ENCODE data around the gene C14orf132.
"Not testable (repeated sequence)": the region's sequence is repeated elsewhere in the genome, so short reads cannot be mapped to it uniquely, and the experiment has no call there.

The C14orf132 gene

DNA sequence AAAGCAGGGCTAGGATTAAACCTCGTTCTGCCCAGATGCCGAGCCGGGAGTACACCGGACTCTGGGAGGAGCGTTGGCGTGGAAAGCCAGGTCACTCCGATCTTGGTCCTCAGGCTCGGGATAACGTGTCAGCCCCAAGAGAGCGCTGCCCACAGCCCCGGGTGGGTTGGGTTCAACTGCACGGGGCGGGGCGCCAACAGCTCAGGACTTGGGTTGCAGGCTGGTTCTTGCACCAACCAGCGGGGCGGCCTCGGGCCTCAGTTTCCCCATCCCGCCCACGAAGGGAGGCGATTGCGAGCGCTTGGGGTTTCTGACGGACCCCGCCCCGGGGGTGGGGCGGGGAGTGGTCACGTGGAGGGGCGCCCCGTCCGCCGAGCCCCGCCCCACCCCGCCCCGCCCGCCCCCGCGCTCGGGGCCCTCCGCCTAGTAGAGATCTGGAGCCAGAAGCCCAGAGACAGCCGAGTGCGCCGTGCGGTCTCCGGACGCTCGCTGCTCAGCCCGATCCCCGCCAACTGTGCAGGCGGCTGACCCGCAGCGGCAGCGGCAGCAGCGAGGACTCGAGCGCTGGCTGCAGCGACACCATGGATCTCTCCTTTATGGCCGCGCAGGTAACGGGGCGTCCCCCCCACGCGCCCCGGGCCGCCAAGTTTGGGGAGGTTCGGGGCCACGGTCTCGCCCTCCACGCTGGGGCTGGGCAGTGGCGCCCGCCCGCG lies at the start of gene C14orf132:
Gene C14orf132, plus strand, starts transcription at position 443 of the 713 bp plus-strand sequence. Its CDS starts 139 bp downstream, at position 582.
- peak in 1 of 2 experiments; percentile 72 for DNase-seq

DNA sequence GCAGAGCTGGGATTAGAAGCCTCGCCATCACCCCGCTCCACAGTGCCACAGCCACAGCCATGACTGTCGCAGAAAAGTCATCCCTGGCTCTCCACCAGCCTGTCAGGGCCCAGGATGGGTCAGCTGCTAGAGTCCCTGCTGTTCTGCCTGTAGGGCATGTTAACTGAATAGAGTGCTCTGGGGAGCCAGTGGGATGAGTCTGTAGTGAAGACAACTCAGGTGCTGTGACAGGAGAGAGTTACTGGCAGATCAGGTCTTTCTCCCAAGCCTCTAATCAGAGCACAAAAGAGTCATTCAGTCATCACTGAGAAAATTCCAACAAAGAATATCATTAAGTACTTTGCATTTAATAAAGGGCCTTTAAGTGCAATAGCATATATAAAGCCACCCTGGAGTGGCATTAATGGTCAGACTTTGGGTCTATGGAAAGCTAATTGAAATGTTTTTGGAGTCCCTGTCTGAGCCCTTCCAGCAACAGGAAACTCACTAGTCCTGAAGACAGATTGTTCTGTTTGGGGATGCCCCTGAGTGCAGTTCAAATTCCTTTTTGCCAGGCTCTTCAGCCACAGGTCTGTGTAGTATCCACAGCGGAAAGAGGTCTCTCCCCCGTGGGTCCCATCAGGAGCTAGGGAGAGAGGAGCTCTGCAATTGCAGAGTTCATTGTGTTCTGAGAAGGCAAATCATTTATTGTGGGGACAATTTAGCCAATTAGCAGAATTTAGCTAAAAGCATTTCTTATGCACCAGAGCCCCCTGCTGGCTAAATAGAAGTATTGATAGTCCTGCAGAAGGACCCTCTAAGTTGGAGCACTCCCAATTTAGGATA lies 45.2 kb upstream of the C14orf132 start:
- DNase-seq = peak; percentile 40 to 79

DNA sequence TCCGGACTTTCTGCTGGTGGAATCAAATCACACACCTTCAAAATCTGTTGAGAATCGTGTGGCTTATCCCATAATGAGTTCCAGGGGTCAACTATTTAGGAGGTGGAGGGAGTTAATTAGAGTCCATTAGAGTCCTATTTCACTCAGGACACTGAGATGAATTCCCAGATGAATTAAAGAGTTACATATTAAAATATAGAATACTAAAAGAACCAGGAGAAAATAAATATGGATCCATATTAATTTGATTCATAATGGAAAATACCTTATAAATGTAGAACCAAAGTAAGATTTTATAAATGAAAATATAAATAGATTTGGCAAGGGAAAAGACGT lies 44.6 kb upstream of the C14orf132 start:
- no peak for DNase-seq

DNA sequence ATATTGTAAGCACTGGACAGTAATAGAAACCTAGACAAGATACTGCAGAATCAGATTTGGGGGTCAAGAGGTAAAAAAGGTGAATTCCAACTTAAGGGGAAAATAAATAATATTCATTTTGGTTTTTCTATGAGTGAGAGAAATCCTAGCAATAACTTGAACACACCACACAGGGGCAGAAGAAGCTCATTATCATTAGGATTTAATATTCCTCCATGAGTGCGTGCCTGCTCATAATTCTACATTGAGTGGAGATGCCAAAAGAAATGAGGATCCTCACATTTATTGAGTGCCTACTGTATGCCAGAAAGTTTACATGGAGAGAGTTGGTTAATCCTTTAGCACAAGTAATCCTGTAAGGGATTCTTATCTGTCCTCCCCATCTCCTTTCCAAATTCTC lies 40.5 kb upstream of the C14orf132 start:
- DNase-seq = peak in 1 of 2 experiments; percentile 52

DNA sequence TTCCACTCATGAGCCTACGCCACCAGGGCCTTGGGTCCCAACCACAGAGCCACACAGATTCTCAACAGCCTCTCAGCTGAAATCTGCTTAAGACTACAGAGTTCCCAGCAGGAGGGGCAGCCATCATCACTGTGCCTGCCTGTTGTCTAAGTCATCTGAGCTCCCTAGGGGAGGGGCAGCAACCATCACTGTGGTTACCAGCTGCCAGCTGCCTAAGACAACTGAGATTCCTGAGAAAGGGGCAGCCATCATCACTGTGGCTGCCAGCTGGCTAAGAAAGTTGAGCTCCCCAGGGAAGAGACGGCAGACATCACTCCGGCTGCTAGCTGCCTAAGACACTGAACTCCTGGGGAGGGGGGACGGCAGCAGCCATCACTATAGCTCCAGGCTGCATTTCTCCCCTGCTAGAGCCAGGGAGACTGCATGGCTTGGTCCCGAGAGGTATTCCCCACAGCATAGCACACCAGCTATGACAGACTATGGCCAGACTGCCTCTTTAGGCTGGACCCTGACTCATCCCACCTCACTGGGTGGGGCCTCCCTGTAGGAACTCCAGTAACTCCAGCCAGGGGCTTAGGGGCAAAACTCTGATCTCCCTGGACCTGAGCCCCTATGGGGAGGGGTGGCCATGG lies 37.2 kb upstream of the C14orf132 start:
- DNase-seq = peak in 1 of 2 experiments; percentile 42

DNA sequence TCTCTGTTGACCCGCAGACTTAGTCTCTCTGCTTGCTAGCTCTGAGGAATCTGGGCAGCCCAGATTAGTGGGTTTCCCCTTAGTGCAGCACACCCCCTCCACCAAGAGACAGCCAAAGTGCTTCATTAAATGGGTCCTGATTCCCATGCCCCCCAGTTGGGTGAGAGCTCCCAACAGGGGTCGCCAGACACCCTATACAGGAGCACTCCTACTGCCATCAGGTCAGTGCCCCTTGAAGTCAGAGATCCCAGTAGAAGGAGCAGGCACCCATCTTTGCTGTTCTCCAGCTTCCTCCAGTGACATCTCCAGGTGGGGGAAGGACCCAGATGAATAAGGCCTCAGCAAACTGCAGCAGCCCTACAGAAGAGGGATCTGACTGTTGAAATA lies 36.7 kb upstream of the C14orf132 start:
- DNase-seq = no peak

DNA sequence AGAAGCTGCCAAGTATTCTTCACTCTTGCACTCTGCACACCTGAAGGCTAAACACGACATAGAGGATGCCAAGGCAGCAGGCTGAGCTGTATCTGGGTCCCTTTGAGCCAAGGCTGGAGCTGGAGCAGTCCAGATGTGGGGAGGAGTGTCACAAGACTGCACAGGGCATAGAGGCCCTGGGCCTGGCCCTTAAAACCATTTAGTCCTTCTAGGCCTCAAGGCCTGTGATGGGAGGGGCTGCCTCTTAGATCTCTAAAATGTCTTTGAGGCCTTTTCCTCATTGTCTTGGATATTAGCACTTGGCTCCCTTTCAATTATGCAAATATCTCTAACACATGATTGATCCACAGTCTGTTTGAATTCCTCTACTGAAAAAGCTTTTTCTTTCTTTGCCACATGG lies 28.0 kb upstream of the C14orf132 start:
- DNase-seq = no peak

DNA sequence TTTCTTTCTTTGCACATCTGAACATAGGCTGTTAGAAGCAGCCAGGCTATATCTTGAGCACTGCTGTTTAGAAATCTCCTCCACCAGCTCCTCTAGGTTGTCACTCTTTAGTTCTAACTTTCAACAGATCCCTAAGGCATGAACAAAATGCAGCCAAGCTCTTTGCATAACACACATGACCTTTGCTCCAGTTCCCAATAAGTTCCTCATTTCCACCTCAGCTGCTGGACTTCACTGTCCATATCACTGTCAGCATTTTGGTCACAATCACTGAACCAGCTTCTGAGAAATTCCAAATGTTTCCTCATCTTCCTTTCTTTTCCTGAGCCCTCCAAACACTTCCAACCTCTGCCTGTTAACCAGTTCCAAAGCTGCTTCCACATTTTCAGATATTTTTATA lies 27.6 kb upstream of the C14orf132 start:
- no peak for DNase-seq

DNA sequence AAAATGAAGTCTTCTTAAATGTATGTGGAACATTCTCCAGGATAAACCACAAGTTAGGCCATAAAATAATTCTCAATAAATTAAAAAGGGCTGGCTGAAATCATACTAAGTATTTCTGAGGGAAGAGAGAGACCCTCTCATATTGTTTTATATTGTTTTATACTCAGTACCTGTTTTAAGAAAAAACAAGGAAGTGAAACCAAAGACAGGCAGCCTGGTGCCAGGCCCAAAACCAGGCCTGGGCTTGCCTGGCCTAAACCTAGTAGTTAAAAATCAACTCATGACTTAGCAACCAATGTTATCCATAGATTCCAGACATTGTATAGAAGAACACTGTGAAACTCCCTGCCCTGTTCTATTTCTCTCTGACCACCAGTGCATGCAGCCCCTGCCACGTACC lies 26.4 kb upstream of the C14orf132 start:
- DNase-seq = not testable (repeated sequence)

DNA sequence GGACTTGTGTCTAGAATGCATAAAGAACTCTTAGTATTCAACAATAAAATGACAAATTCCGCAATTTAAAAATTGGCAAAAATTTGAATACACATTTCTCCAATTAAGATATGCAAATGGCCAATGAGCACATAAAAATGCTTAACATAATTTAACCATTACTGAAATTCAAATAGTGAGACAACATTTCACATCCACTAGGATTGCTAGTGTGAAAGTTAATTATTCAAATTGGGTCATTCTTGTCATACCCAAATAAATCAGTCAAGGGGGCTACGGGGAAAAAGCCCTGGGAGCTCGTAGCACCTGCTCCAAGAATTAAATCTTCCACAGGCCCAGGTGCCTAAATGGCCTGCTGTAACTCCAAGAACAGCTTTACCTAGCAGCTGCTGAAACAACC lies 25.0 kb upstream of the C14orf132 start:
- DNase-seq = peak in 1 of 2 experiments; percentile 29

DNA sequence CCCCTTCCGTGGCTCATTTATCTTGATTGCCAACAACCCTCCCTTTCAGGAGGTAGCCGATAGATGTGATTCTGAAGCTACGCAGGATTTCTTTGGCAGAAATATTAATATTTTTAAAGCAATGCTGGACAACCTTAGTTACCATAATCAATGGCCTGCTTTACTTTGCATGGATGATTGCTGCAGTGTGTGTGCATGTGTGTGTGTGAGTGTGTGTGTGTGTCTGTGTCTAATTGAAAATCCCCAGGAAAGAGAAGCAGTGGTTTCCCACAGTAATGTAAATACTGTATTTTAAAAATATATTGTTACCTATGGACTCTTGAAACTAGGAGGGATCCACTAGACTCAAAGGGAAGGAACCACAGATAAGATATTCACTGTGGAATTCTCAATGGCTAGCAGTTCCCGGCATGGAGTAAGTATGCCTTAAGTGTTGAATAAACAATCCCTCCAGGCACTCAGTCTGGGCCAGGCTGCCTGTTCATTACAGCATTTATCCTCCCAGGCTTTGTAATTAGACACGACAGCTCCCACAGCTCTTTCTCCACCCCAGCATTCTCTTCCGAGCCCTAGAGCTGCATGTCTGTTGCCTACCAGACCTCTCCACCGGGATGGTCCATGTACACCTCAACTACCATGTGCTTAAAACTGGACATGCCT lies 22.5 kb upstream of the C14orf132 start:
- DNase-seq = no peak

DNA sequence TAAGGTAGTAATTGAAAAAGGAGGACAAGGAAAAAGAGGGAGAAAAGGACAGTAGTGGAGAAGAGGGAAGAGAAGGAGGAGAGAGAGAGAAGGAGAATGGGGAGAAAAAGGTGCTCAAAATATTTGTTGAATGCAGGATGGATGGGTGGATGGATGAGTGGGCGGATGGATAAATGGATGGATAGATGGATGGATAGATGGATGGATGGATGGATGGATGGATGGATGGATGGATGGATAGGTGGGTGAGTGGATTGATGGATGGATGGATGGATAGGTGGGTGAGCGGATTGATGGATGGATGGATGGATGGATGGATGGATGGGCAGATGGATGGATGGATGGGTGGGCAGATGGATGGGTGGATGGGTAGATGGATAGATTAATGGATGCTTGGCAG lies 21.3 kb upstream of the C14orf132 start:
- no peak for DNase-seq

DNA sequence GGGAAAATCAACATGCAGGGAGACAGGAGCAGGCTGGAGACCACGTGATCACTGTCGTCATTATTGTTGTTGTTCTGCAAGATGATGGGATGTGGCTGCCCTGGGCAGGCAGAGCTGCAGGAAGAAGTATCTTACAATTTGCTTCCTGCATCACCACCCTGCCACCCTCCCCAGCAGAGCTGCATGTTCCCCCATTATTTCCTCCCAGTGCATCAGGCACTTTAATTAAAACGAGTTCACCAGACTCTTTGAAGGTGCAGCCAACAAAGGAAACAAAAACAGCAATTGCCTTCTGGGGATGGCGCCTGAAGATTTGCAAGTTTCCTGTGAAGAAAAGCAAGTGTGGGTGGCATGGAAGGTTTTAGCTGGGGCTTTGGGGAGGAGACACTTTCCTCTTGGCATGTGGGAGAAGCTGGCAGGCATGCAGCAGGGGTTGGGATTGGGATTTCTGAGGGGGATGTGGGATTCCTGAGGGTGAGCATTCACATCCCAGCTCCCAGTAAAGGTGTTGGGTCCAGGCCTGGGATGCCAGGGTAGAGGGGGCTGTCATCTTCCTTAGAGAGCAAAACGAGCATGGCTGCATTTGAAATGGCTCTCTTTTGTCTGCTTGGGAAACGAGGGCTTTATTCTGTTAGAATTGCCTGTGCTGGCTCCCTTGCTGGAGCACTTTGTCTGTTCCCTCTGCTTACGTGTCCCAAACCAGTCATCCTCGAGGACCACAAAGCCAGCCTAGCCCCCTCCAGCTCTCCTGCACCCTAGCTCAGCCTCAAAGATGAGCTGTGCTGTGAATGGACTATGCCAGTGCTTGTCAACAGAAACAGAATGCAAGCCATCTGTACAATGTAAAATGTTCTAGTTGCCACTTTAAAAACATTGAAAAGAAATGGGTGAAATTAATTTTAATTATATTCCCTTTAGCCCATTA lies 11.5 kb upstream of the C14orf132 start:
- no peak for DNase-seq

DNA sequence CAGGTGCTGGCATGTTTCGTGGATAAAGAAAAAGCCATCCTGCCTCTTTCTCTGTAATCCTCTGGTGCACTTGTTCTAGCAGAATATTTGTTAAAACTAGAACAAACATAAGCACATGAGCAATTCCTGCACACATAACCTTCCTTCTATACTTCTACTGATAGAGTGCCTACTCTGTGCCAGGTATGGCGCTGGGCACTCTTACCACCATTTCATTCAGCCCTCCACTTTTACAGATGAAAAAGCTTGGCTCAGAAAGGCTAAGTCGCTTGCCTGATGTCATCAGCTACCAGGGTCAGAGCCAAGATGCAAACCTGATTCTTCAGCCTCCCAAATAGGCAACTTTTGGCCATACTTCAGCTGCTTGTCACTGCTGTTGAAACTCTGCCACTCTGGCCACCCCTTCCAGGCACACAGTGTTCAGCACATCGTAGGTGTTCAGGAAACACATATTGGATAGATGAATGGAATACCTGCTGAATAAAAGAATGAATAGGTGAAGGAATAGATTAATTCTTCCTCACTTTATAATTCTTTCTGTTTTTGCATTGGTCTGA lies 10.0 kb upstream of the C14orf132 start:
- DNase-seq = no peak

DNA sequence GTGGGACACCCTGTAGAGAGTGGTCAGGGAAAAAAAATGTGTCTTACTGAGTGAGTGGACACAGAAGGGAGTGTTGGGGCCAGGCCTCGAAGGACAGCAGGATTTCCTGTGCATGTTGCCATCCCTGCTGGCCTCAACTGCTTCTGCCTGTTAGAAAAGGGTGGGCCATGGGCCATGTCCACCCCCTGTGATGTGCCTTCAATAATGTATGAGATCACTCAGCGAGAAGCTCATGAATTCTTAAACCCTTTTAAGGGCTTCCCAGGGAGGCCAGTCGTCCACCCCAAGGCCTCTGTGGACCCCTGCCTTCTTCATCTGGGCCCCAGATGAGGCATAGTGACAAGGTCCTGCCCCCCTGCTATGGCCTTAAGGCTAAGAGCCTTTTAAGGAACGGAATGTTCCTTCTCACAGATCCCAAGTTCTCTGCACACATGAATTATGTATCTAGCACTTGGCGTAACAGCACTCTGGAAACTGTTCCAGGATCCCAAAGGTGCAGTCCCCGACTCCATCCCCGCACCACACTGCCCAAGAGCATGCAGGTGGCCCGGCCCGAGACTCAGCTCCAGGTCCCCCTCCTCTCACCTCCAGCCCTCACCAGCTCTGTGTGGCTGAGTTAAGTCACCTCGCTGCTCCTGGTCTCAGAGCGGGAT lies 8.9 kb upstream of the C14orf132 start:
- no peak for DNase-seq

DNA sequence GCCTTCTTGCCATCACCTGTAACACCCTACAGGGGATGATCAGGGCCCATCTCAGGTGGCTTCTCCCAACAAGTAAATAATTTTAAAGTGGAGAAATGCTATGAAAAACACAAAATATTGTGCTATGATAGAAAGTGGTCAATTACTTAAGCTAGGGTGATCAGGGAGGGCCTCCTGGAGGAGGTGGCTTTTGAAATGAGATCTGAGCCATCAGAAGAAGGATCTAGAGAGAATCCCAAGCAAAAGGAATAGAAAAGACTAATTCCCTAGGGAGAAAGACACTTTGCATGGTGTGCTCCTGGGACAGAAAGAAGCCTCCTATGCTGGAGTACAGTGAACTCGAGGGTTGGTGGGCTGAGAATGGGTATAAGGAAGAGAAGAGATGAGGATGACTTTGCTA lies 7.5 kb upstream of the C14orf132 start:
- no peak for DNase-seq

DNA sequence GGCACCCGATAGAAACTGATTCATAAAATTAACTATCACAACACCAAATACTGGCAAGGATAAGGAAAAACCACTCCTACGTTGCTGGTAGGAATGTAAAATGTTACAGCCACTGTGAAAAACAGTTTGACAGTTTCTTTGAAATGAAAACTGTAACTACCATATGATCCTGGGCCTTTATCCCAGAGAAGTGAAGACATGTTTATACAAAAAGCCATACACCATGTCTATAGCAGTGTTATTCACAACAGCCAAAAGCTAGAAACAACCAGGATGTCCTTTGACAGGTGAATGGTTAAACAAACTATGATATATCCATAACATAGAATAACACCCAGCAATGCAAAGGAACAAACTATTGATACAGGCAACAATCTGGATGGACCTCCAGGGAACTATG lies 3.7 kb upstream of the C14orf132 start:
- DNase-seq = no peak

DNA sequence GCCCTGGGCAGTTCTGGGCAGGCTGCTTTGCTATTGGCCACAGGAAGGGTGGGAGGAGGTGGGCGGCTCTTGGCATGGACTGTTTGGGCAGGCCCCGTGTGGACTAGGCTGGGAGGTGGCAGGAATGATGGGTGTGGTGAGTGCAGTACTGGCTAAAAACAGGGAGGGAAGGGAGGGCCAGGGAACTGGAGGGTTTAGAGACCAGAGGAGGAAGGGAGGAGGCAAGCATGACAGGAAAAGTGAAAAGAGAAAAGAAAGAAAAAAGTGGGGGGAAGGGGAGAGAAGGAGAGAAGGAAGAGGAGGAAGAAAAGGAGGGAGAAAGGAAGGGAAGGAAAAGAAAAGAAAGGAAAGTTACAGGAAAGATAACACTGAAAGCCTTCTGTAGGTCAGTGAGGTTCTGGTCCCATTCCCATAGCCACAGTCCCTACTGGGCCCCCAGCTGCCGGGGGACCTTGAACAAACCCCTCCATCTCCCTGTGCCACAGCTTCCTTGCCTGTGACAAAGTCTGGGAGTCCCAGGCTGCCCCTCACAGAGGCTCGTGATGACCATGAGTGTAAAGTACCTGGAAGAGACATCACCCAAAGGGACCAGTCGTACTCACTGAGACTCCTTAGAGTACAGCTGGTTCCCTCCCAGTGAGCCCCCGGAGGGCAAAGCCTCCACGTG lies 1.1 kb upstream of the C14orf132 start:
- peak in 1 of 2 experiments; percentile 28 for DNase-seq

DNA sequence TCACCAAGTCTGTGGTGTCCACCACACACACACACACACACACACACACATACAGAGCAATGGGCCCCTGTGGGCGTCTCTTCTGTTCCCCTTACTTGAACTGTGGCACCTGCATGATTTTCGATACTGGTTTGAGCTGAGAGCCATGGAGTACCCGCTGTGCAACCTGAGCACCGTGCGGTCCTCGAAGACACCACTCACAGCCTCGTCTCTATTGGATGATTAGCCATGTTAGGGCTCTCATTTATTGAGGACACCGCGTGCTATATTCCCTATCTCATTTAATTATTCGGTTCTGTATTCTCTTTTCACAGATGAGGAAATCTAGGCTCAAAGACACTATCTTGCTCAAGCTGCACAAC lies 623 bp upstream of the C14orf132 start:
- DNase-seq = peak in 1 of 2 experiments; percentile 53

DNA sequence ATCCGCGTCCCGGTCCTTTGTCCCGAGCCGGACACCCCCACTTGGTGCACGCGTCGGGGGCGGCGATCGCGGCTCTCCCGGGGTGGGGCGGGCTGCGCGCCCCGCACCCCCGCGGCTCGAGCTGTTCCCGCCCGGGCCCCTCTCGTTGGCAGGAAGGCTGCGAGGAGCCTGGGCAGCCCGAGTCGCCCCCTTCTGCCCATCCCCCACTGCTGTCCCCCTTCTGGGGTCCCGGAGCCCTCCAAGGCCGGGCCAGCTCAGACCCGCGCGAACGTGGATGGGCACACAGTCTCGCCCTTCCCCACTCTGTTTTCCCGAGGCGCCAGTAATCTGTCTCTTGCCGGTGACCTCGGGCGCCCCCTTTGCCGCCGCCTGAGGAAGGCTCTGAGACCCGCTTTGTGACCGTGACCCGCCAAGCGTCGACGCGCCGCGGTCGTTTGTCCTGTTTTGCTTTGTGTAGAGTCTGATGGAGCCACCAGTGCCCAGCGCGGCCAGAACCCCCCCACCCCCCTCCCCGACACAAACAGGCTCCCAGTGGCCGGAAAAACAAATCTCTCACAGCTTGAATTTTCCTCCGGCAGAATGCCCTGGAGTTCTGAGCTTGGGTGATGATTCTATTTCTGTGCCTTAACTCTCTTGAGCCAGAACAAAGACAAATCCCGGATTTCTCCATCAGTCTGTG lies 610 bp downstream of the C14orf132 start:
- peak; percentile 10 to 64 for DNase-seq
